ENCODE measurements around the gene OAS3.

Gene OAS3

DNA sequence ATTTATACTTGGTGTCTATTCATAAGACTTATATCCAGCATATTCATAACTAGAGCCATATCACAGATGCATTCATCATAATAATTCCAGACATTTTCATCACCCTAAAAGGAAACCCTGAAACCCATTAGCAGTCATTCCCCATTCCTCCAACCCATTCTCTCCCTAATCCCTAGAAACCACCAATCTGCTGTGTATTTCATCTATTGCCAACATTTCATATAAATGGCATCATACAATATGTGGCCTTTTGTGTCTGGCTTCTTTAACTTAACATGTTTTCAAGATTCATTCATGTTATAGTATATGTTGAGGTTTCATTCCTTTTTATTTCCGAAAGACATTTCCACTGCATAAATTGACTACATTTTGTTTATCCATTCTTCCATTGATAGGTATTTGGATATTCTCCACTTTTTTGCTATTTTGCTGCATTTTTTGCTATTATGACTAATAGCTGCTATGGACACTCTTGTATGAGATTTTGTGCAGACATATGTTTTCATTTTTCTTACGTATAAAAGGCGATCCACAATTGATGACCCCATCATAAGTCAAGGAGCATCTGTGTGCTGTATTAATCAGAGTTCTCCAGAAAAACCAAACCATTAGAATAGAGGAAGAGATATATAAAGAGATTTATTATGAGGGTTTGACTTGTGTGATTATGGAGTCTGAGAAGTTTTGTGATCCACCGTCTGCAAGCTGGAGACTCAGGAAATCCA lies 34.9 kb downstream of the OAS3 start:
- Histone ChIP-seq H4K12ac (ENCODE audit: low read depth, low read length) (no peak overlapping the region), H3K23ac (ENCODE audit: low read length) (no peak overlapping the region), H3K4ac (ENCODE audit: low read depth, low read length) (no peak overlapping the region), H3K9ac (ENCODE audit: low read length) (no peak overlapping the region), H4K91ac (ENCODE audit: low read depth, low read length) (no peak overlapping the region), H3K14ac (ENCODE audit: low read length) (no peak overlapping the region), H3K27me3 (ENCODE audit: insufficient read depth, low read length) (no peaks in the 10 kb centered on the region), H4K8ac (ENCODE audit: low read depth, low read length) (no peak overlapping the region), H2BK120ac (ENCODE audit: insufficient read depth, low read length, poor library complexity) (no peak overlapping the region), H3K4me1 (ENCODE audit: control insufficient read depth in 1 of 2, insufficient read depth in 2 of 2, low read length in 2 of 2) (no peaks in the 10 kb centered on the region), H3K18ac (ENCODE audit: low read length) (no peak overlapping the region), H3K79me1 (ENCODE audit: low read length) (no peaks in the 10 kb centered on the region), H3K4me3 (ENCODE audit: low read depth, low read length) (no peak overlapping the region), H3K36me3 (ENCODE audit: control insufficient read depth in 1 of 2, insufficient read depth in 2 of 2, low read length in 2 of 2) (no peaks in the 10 kb centered on the region), H2AK5ac (ENCODE audit: low read length) (no peak overlapping the region), H2BK12ac (ENCODE audit: low read length) (no peak overlapping the region), H3K79me2 (ENCODE audit: control insufficient read depth, insufficient read depth, low read length, poor library complexity) (no peaks in the 10 kb centered on the region), H2AFZ (ENCODE audit: insufficient read depth, low read length, poor library complexity) (no peak overlapping the region), H3K27ac (ENCODE audit: low read depth, low read length) (no peak overlapping the region), H3K4me2 (ENCODE audit: low read length) (no peak overlapping the region), H3K9me3 (ENCODE audit: insufficient read depth, low read depth, low read length) (no peaks in the 10 kb centered on the region), H2BK5ac (ENCODE audit: low read depth, low read length, poor library complexity) (no peak overlapping the region)
- DNase-seq: no peak
- WGBS (ENCODE audit: extremely low coverage, insufficient coverage, insufficient read length): no CpG with 5 or more reads among the region's 4 CpGs

DNA sequence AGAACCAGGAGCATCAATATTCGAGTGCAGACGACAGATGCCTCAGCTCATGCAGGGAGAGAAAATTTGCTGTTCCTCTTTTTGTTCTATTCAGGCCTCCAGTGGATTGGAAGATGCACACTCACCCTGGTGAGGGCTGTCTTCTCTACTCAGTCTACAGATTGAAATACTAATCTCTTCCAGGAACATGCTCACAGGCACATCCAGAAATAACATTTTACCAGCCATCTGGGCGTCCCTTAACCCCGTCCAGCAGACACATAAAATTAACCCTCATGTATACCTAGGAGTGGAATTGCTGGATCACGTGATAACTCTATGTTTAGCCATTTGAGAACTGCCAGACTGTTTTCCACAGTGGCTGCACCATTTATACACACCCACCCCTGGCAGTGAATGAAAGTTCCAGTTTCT lies 35.6 kb downstream of the OAS3 start:
- Histone ChIP-seq H2AFZ (ENCODE audit: insufficient read depth, low read length, poor library complexity) (no peak overlapping the region), H3K4me3 (ENCODE audit: low read depth, low read length) (no peak overlapping the region), H3K4ac (ENCODE audit: low read depth, low read length) (no peak overlapping the region), H3K4me2 (ENCODE audit: low read length) (no peak overlapping the region), H3K27me3 (ENCODE audit: insufficient read depth, low read length) (no peaks in the 10 kb centered on the region), H2BK120ac (ENCODE audit: insufficient read depth, low read length, poor library complexity) (no peak overlapping the region), H2BK12ac (ENCODE audit: low read length) (no peak overlapping the region), H2BK5ac (ENCODE audit: low read depth, low read length, poor library complexity) (no peak overlapping the region), H2AK5ac (ENCODE audit: low read length) (no peak overlapping the region), H3K36me3 (ENCODE audit: control insufficient read depth in 1 of 2, insufficient read depth in 2 of 2, low read length in 2 of 2) (no peaks in the 10 kb centered on the region), H4K91ac (ENCODE audit: low read depth, low read length) (no peak overlapping the region), H4K12ac (ENCODE audit: low read depth, low read length) (no peak overlapping the region), H3K18ac (ENCODE audit: low read length) (no peak overlapping the region), H3K27ac (ENCODE audit: low read depth, low read length) (no peak overlapping the region), H3K79me2 (ENCODE audit: control insufficient read depth, insufficient read depth, low read length, poor library complexity) (no peaks in the 10 kb centered on the region), H3K14ac (ENCODE audit: low read length) (no peak overlapping the region), H3K9ac (ENCODE audit: low read length) (no peak overlapping the region), H4K8ac (ENCODE audit: low read depth, low read length) (no peak overlapping the region), H3K9me3 (ENCODE audit: insufficient read depth, low read depth, low read length) (no peaks in the 10 kb centered on the region), H3K4me1 (ENCODE audit: control insufficient read depth in 1 of 2, insufficient read depth in 2 of 2, low read length in 2 of 2) (no peaks in the 10 kb centered on the region), H3K23ac (ENCODE audit: low read length) (no peak overlapping the region), H3K79me1 (ENCODE audit: low read length) (no peaks in the 10 kb centered on the region)
- DNase-seq: no peak
- no CpG with 5 or more reads among the region's 5 CpGs for WGBS (ENCODE audit: extremely low coverage, insufficient coverage, insufficient read length)

DNA sequence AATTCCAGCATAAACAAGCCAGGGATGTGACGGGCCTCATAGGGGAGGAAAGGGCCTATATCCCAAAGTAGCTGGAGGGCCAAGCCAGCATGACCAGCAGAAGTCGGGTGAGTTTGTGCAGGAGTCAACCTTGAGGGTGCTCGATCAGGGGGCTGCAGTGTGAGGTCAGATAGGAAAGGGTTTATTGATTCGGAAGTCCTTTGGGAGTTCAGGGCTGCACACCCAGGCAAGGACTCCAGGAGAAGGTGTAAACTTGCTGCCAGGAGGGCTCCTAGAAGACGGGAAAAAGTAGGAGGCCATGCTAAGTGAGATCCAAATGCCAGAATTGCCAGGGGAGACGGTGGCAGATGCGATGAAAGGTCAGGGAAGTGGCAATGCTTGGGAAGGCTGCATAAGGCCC lies 36.6 kb downstream of the OAS3 start:
- Histone ChIP-seq H3K27me3 (ENCODE audit: insufficient read depth, low read length) (no peaks in the 10 kb centered on the region), H3K4me3 (ENCODE audit: low read depth, low read length) (no peak overlapping the region), H4K8ac (ENCODE audit: low read depth, low read length) (no peak overlapping the region), H3K9ac (ENCODE audit: low read length) (no peak overlapping the region), H4K91ac (ENCODE audit: low read depth, low read length) (no peak overlapping the region), H3K4ac (ENCODE audit: low read depth, low read length) (no peak overlapping the region), H3K4me1 (ENCODE audit: control insufficient read depth in 1 of 2, insufficient read depth in 2 of 2, low read length in 2 of 2) (no peaks in the 10 kb centered on the region), H2BK120ac (ENCODE audit: insufficient read depth, low read length, poor library complexity) (no peak overlapping the region), H4K12ac (ENCODE audit: low read depth, low read length) (no peak overlapping the region), H3K36me3 (ENCODE audit: control insufficient read depth in 1 of 2, insufficient read depth in 2 of 2, low read length in 2 of 2) (no peaks in the 10 kb centered on the region), H2AK5ac (ENCODE audit: low read length) (no peak overlapping the region), H3K27ac (ENCODE audit: low read depth, low read length) (no peak overlapping the region), H3K14ac (ENCODE audit: low read length) (no peak overlapping the region), H3K79me2 (ENCODE audit: control insufficient read depth, insufficient read depth, low read length, poor library complexity) (no peaks in the 10 kb centered on the region), H3K9me3 (ENCODE audit: insufficient read depth, low read depth, low read length) (no peaks in the 10 kb centered on the region), H2BK12ac (ENCODE audit: low read length) (no peak overlapping the region), H2BK5ac (ENCODE audit: low read depth, low read length, poor library complexity) (no peak overlapping the region), H3K79me1 (ENCODE audit: low read length) (no peaks in the 10 kb centered on the region), H2AFZ (ENCODE audit: insufficient read depth, low read length, poor library complexity) (no peak overlapping the region), H3K23ac (ENCODE audit: low read length) (no peak overlapping the region), H3K18ac (ENCODE audit: low read length) (no peak overlapping the region), H3K4me2 (ENCODE audit: low read length) (no peak overlapping the region)
- DNase-seq: peak in 1 of 2 donors; percentile 3
- WGBS (ENCODE audit: extremely low coverage, insufficient coverage, insufficient read length): no CpG with 5 or more reads among the region's 7 CpGs

DNA sequence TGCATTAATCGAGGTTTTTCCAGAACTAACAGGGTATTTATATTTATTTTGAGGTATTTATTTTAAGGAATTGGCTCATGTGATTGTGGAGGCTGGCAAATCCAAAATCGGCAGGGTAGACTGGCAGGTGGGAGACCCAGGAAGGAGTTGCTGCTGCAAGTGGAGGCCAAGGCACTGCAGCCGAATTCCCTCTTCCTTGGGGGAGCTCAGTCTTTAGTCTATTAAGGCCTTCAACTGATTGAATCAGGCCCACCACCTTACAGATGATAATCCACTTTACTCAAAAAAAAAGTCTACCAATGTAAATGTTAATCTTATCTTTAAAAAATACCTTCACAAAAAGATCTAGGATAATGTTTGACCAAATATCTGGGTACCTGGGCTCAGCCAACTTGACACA lies 38.9 kb downstream of the OAS3 start:
- Histone ChIP-seq H2BK12ac (ENCODE audit: low read length) (no peak overlapping the region), H3K79me1 (ENCODE audit: low read length) (no peaks in the 10 kb centered on the region), H2AK5ac (ENCODE audit: low read length) (no peak overlapping the region), H3K4me3 (ENCODE audit: low read depth, low read length) (no peak overlapping the region), H3K18ac (ENCODE audit: low read length) (no peak overlapping the region), H3K36me3 (ENCODE audit: control insufficient read depth in 1 of 2, insufficient read depth in 2 of 2, low read length in 2 of 2) (no peaks in the 10 kb centered on the region), H2AFZ (ENCODE audit: insufficient read depth, low read length, poor library complexity) (no peak overlapping the region), H3K9ac (ENCODE audit: low read length) (no peak overlapping the region), H3K4ac (ENCODE audit: low read depth, low read length) (no peak overlapping the region), H3K14ac (ENCODE audit: low read length) (no peak overlapping the region), H3K79me2 (ENCODE audit: control insufficient read depth, insufficient read depth, low read length, poor library complexity) (no peaks in the 10 kb centered on the region), H3K27me3 (ENCODE audit: insufficient read depth, low read length) (no peaks in the 10 kb centered on the region), H2BK120ac (ENCODE audit: insufficient read depth, low read length, poor library complexity) (no peak overlapping the region), H3K4me1 (ENCODE audit: control insufficient read depth in 1 of 2, insufficient read depth in 2 of 2, low read length in 2 of 2) (no peaks in the 10 kb centered on the region), H3K23ac (ENCODE audit: low read length) (no peak overlapping the region), H2BK5ac (ENCODE audit: low read depth, low read length, poor library complexity) (no peak overlapping the region), H4K91ac (ENCODE audit: low read depth, low read length) (no peak overlapping the region), H3K27ac (ENCODE audit: low read depth, low read length) (no peak overlapping the region), H4K8ac (ENCODE audit: low read depth, low read length) (no peak overlapping the region), H3K4me2 (ENCODE audit: low read length) (no peak overlapping the region), H3K9me3 (ENCODE audit: insufficient read depth, low read depth, low read length) (no peaks in the 10 kb centered on the region), H4K12ac (ENCODE audit: low read depth, low read length) (no peak overlapping the region)
- DNase-seq: no peak
- no CpG with 5 or more reads among the region's 3 CpGs for WGBS (ENCODE audit: extremely low coverage, insufficient coverage, insufficient read length)
